ENCODE data around the gene GZMA.

GRCh38 chr5:55104946-55105701 is 2.7 kb downstream of the GZMA start:
- TF ChIP-seq, protein P1, sequence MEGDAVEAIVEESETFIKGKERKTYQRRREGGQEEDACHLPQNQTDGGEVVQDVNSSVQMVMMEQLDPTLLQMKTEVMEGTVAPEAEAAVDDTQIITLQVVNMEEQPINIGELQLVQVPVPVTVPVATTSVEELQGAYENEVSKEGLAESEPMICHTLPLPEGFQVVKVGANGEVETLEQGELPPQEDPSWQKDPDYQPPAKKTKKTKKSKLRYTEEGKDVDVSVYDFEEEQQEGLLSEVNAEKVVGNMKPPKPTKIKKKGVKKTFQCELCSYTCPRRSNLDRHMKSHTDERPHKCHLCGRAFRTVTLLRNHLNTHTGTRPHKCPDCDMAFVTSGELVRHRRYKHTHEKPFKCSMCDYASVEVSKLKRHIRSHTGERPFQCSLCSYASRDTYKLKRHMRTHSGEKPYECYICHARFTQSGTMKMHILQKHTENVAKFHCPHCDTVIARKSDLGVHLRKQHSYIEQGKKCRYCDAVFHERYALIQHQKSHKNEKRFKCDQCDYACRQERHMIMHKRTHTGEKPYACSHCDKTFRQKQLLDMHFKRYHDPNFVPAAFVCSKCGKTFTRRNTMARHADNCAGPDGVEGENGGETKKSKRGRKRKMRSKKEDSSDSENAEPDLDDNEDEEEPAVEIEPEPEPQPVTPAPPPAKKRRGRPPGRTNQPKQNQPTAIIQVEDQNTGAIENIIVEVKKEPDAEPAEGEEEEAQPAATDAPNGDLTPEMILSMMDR (IDR thresholded peaks at IDR 0.05): no peak
- no peak for TF ChIP-seq POLR2A (IDR thresholded peaks at IDR 0.05)
